ENCODE data around the gene SLC35E1.
"Not testable (repeated sequence)": the region's sequence is repeated elsewhere in the genome, so short reads cannot be mapped to it uniquely, and the experiment has no call there.

Gene SLC35E1

DNA sequence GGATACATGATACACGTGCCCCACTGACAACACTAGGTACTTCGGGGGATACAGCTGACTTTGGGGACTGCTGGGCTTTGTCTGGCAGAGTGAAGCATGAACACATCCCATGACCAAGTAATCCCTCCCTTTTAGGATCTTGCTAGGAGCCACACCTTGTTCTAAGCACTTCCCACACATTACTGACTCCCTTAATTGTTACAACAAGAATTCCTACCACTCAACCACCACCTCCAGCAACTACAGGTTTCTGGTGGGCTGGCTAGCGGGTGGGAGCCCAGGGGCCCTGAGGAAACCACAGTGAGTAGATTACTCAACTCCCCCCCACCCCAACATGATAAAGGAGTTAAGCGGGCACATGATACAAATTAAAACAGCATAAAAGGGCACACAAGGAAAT lies 7.2 kb upstream of the SLC35E1 start:
- DNase-seq = no peak

DNA sequence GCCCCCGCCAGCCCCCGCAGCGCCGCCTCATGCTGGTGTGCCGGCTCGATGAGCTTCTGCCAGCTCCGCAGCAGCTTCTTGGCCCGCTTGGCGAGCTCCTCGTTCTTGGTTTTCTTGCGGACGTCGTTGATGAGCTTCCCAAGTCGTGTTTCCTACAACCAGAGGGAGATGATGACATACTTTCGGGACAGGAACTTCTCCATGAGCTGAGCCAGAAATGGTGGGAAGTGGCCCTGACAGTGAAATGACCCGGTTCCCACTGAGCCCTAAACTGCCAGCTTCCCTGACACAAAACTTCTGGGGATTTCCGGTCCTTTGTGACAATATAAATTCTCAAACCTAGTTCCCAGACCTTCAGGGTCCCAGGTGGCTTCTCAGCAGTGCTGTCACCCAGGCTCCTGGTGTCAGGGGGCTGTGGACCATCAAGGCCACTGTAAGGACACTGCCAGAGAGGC lies 5.3 kb upstream of the SLC35E1 start:
- DNase-seq = no peak

GRCh38 chr19:16576690-16577530 lies 4.7 kb upstream of the SLC35E1 start:
- no peak for DNase-seq

DNA sequence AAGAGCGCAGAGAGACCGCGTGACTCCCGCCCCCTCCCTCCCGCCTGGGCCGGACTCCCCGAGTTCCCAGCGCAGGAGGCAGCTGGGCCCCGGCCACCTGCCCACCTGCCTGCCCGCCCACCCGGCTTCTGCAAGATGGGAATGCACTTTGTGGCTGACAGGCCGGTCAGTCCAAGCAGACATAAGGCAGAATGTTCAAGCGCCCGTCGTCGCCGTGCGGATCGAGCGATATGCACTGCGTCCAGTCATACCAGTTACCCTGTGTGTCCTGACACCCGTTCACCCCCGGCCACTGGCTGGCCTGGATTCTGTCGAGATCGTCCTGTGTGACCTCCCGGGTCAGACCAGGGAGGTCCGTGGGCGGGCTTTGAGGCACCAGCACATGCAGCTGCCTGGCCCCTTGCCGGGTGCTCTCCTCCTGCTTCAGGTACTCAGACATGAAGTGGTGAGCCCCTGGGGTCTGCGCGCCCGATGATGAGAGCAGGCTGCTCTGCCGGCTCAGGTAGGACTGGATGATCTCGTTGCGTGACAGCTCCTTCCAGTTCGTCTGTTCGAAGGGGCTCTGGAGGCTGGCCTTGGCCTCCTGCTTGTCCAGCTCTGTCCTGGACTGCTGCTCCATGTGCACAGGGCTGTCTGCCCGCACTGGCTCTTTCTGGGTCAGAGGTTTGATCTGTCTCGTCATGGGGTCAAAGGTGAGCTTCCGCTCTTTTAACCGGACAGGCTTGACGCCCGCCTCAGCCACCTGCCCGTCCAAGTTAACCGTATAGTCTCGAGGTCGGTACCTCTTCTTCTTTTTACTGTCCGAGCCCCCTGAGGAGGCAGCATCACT lies 3.9 kb upstream of the SLC35E1 start:
- no peak for DNase-seq

DNA sequence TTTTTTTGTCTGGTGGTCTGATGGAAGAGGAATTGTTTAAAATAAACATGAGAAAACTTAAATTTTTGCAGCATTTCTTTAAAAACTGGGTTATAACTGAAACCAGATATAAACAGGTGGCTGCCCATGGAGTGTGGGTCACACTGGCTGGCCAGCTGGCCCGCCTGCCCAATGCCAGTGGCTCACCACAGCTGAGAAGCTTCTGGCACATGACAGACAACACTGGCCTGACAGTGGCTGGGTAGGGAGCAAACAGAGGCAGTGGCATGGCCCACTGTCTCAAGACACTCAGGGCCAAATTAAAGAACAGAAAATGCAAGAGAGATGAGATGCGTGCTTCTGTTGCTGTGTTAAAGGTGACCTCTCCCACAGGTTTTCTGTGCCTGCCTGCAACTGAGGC lies 3.1 kb upstream of the SLC35E1 start:
- DNase-seq = no peak

DNA sequence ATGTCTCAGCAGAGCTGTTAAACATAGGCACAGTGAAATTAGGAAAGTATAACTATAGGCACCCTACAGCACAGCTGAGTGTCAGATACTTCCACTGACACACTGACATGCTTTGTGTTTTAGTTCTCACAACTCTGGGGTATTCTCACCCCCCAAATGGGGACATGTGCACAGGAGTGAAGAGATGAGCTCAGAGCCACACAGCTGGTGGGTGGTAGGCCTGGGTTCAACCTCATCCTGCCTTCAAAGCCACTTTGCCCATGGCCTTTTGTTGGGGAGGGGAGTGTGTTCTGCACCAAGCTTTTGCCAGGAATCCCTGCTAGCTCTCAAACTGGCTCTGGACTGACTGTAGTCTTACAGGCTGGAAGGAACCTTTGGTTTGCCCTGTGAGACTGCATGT lies 1.7 kb upstream of the SLC35E1 start:
- DNase-seq = no peak

DNA sequence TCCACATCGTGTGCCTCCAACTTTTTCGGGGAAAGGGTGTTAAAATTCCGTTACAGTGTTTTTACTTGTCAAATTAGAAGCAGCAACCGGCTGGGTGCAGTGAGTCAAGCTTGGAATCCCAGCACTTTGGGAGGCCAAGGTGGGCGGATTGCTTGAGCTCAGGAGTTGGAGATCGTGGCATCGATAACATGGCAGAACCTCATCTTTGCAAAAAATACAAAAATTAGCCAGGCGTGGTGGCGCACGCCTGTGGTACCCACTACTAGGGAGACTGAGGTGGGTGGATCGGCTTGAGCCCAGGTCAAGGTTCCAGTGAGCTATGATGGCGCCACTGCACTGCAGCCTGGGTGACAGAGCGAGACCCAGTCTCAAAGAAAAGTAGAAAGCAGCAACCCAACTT lies 1.1 kb upstream of the SLC35E1 start:
- DNase-seq = no peak

DNA sequence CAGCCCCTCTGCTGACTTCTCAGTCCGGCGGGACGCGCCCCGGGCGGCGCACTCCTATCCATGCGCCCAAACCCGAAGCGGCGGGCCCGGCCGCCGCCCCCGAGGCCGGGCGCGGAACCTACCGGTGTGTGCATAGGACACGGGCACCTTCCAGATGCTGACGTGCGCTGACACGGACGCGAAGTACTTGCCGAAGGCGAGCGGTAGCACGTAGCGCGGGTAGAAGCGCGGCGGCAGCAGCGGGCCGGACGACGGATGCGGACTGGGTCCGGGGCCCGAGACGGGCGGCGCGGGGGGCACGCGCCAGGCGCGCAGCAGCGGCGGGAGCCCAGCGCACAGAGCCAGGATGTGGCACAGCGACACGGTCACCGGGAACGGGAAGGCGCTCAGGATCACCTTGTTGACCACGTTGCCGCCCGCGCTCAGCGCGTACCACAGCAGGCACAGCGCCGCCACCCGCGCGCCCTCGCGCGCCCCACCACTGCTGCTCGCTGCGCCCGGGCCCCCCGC lies 338 bp downstream of the SLC35E1 start:
- DNase-seq = peak; percentile 33

GRCh38 chr19:16571283-16571682 lies 932 bp downstream of the SLC35E1 start:
- DNase-seq = peak; percentile 56

DNA sequence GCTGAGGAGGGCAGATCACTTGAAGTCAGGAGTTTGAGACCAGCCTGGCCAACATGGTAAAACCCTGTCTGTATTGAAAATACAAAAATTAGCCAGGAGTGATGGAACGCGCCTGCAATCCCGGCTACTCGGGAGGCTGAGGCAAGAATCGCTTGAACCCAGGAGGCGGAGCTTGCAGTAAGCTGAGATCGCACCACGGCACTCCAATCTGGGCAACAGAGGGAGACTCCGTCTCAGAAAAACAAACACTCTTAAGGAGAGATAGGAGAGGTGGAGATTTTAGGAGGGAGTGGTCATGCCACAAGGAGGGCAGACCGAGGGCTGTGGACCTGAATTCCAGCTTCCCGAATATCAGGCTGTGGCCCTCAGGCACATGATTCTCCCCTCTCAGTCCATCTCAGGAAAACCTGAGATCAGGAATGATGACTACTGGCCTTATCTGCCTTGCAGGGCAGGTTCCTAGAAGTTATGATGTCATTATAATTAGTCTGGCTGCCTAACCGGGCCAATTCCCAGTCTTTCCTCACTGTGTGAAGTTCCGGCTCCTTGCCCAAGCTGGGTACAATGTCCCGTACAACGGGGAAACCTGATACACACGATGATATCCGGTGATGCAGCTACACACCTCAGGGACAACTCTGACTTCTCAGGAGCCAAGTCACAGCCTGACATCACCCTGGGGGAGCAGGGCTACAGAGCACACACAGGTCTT lies 2.5 kb downstream of the SLC35E1 start:
- no peak for DNase-seq

DNA sequence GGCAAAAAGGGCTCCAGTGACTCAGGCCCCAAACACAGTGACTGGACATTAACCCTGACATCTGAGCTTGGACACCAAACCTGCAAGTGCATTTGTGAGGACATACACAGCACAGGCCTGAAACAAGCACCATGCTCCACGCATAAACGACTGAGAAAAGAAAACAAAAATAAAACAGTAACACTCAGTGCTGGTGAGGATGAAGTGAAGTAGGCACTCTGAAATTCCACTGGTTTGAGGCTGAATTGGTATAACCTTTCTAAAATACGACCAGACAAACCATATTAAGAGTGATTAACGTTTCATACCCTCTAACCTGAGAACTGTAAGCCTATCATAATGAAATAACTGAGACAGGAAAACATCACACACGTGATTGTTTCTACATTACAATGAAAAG lies 5.5 kb downstream of the SLC35E1 start:
- no peak for DNase-seq

DNA sequence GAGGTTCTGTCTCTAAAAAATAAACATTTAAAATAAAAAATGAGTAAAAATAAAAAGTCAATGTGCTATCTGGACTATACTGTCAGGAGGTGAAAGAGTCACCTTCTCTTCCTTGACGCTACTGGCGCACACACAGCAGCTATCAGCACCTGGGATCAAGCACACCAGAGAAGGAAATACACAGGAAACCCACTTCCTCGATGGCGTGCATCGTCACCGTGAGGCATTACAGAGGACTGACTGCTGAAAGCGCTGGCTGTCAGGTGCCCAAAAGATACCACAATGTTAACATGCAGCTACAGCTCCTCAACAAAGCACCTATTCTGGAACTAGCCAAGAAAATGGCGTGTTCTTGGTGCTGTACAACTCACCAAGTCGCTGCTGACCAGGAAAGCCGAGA lies 6.1 kb downstream of the SLC35E1 start:
- no peak for DNase-seq

DNA sequence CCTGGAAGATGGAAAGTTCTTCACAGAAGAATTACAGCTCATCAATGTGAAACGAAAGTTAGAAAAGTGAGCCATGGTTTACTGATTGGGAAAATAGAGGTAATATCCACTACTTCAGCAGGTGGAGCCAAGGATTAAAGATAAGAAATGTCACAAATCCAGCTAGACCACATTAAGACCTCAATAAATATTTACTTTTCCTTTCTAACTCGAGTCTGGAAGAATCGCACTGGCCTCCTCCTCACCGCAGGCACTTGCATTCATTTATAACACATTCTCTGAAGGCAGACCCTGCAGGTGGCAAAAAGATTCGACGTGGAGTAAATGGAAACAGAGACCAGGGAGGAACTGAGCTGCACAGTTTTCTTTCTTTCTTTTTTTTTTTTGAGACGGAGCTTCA lies 7.4 kb downstream of the SLC35E1 start:
- DNase-seq = no peak

GRCh38 chr19:16562608-16563025 lies 9.6 kb downstream of the SLC35E1 start:
- DNase-seq = no peak

DNA sequence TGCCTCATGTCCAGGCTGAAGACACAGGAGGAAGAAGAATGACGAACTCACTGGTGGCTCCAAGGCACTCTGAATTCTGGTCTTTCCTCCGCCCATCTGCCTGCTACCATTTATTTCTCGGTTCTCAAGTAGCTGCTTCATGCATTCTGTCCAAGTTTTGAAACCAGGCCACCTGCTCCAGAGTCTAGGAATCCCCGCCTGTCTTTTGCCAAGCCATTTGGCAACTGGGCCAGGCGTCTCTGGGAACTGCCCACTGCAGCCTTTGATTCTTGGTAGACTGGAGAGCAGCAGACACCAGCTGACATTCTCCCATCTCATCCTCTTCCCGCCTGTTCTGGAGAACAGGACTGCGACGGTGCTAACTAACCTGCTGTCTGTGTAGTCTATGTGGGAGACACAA lies 10.8 kb downstream of the SLC35E1 start:
- DNase-seq = no peak

DNA sequence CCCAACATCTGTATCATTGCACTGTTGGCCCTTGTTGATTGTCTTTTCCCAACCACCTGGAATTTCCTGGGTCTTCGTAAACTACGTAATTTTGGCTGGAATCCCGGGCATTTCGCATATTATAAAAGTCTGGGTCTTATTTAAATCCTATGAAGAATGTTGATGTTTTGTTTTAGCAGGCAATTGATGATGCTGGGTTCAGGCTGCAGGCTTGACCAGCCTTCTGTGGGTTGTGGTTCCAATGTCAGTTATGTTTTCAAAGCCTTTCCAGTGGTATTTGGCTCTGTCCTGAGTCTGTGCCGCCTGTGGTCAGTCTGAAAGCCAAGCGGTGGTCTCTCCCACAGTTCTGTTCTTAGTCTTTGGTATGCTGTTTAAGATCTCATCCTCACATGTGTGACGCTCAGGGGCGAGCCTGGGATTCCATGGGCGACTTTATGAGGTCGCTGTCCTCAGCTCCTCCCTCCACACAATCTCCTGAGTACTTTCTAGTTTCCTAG lies 12.4 kb downstream of the SLC35E1 start:
- DNase-seq = no peak

- DNase-seq = no peak
Measured at GRCh38 chr19:16554776-16555175, 17.4 kb downstream of the SLC35E1 start.

DNA sequence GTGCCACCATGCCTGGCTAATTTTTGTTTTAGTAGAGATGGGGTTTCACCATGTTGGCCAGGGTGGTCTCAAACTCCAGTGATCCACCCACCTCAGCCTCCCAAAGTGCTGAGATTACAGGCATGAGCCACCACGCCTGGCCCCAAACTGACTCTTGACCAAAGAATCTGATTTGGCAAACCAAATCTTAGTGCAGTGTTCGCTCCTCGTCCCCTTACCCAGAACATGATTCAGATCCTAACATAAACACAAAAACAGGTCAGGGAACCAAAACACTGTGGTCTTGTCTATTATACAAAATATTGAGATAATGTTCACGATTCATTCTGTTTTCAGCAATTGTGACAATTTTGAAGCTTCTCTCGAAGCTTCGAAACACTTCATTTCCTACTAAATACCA lies 20.3 kb downstream of the SLC35E1 start:
- not testable (repeated sequence) for DNase-seq

DNA sequence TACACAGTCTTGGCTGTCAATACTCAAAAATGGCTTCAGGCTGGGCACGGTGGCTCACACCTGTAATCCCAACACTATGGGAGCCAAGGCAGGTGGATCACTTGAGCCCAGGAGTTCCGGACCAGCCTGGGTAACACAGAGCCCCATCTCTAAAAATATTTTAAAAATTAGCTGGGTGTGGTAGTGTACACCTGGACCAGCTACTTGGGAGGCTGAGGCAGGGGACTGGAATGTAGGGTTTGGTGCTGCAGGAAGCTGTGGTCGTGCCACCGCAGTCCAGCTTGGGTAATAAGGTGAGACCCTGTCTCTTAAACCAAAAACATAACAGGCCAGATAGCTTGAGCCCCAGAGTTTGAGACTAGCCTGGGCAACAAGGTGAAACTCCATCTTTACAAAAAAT lies 23.3 kb downstream of the SLC35E1 start:
- DNase-seq = no peak

- DNase-seq = no peak
Measured at GRCh38 chr19:16544473-16545231, 27.6 kb downstream of the SLC35E1 start.

DNA sequence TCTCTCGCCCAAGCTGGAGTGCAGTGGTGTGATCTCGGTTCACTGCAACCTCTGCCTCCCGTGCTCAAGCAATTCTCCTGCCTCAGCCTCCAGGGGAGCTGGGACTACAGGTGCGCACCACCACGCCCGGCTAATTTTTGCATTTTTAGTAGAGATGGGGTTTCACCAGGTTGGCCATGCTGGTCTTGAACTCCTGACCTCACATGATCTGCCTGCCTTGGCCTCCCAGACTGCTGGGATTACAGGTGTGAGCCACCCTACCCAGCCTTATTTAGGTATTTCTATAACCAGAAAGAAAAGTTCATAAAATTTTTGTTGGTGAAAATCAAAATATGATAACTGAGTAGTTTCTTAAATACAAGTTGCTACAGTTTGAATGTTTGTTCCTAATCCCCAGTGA lies 28.5 kb downstream of the SLC35E1 start:
- DNase-seq = not testable (repeated sequence)

- peak; percentile 11 for DNase-seq
Measured at GRCh38 chr19:16542910-16543472, 29.2 kb downstream of the SLC35E1 start.
